OCI-LY1 (cell line): ENCODE measurements around the gene MAML2.

Experiments
- H2AFZ ChIP-seq: fragments of 200-600 bp; sonication (generic), shearing (Covaris generic); 2 replicates; pipeline ENCODE4 v1.6.0; 2014; ENCODE audit warnings: antibody characterized with exemption, mild to moderate bottlenecking, low read length
- H3F3A ChIP-seq: fragments of 200-600 bp; sonication (generic), shearing (Covaris generic); 2 replicates; pipeline ENCODE4 v1.6.0; 2014; ENCODE audit warnings: mild to moderate bottlenecking, antibody characterized with exemption, low read length, moderate library complexity; ENCODE audit not compliant: insufficient read depth
- H3K27ac ChIP-seq: fragments of 200-600 bp; sonication (generic); 2 replicates; pipeline ENCODE4 v1.5.1; 2014; ENCODE audit warnings: low read length, mixed run types, mild to moderate bottlenecking, low read depth; ENCODE audit not compliant: poor library complexity, severe bottlenecking
- H3K27me3 ChIP-seq: fragments of 200-600 bp; sonication (generic); 2 replicates; pipeline ENCODE4 v1.6.0; 2014; ENCODE audit warnings: antibody characterized with exemption, mild to moderate bottlenecking, low read length, moderate library complexity; ENCODE audit not compliant: insufficient read depth
- H3K36me3 ChIP-seq: fragments of 200-600 bp; sonication (generic); 2 replicates; pipeline ENCODE4 v1.6.1; 2014; ENCODE audit warnings: mild to moderate bottlenecking, antibody characterized with exemption, low read length, moderate library complexity, mixed read lengths; ENCODE audit not compliant: insufficient read depth
- H3K4me1 ChIP-seq: fragments of 200-600 bp; sonication (generic); 2 replicates; pipeline ENCODE4 v1.5.1; 2014; ENCODE audit warnings: mild to moderate bottlenecking, low read length, moderate library complexity; ENCODE audit not compliant: insufficient read depth, severe bottlenecking
- H3K4me2 ChIP-seq: fragments of 200-600 bp; sonication (generic), shearing (Covaris generic); 2 replicates; pipeline ENCODE4 v1.6.1; 2014; ENCODE audit warnings: low read length
- H3K4me3 ChIP-seq: fragments of 200-600 bp; sonication (generic); 2 replicates; pipeline ENCODE4 v1.5.1; 2014; ENCODE audit warnings: low read length, low read depth, mild to moderate bottlenecking, mixed read lengths; ENCODE audit not compliant: poor library complexity, severe bottlenecking
- H3K79me2 ChIP-seq: fragments of 200-600 bp; shearing (Covaris generic); 2 replicates; pipeline ENCODE4 v1.6.1; 2016; ENCODE audit warnings: mixed run types, low read length, mixed read lengths; ENCODE audit not compliant: insufficient read depth
- H3K9ac ChIP-seq: fragments of 200-600 bp; sonication (generic), shearing (Covaris generic); 2 replicates; pipeline ENCODE4 v1.6.1; 2014; ENCODE audit warnings: mild to moderate bottlenecking, low read length, mixed read lengths
- H3K9me2 ChIP-seq: fragments of 200-600 bp; sonication (generic), shearing (Covaris generic); 2 replicates; pipeline ENCODE4 v1.6.1; 2014; ENCODE audit warnings: low read depth, mild to moderate bottlenecking, low read length, mixed read lengths
- H3K9me3 ChIP-seq: fragments of 200-600 bp; shearing (Covaris generic); 2 replicates; pipeline ENCODE4 v1.6.1; 2014; ENCODE audit warnings: low read length, mixed read lengths
- H4K20me1 ChIP-seq: fragments of 200-600 bp; sonication (generic), shearing (Covaris generic); 2 replicates; pipeline ENCODE4 v1.6.0; 2016; ENCODE audit warnings: mild to moderate bottlenecking, low read length; ENCODE audit not compliant: insufficient read depth
- CTCF ChIP-seq: fragments of 200-600 bp; sonication (generic), shearing (Covaris generic); IDR thresholded peaks from 2 replicates; pipeline ENCODE4 v1.5.1; 2017; ENCODE audit warnings: mild to moderate bottlenecking, antibody characterized with exemption, low read length, moderate library complexity, mixed read lengths
- EZH2 ChIP-seq: fragments of 200-600 bp; sonication (generic), shearing (Covaris generic); IDR thresholded peaks from 2 replicates; pipeline ENCODE4 v1.8.0; 2017; ENCODE audit warnings: borderline replicate concordance, mixed run types, mild to moderate bottlenecking, antibody characterized with exemption, low read length, moderate library complexity, mixed read lengths

Gene MAML2

GRCh38 chr11:96173422-96173821 lies 169.6 kb downstream of the MAML2 start:
- H3K4me1 ChIP-seq, result peaks cover 13% of the 10 kb centered on the region
- TF ChIP-seq CTCF (no peak), EZH2 (no peak)
- no peak overlapping the region for H2AFZ ChIP-seq
- H3K27me3 ChIP-seq, result no peaks in the 10 kb centered on the region
- H3K36me3 ChIP-seq, result no peaks in the 10 kb centered on the region
- no peaks in the 10 kb centered on the region for H3F3A ChIP-seq
- H3K4me2 ChIP-seq, result no peak overlapping the region
- no peak overlapping the region for H3K9ac ChIP-seq
- H4K20me1 ChIP-seq, result no peaks in the 10 kb centered on the region
- H3K9me3 ChIP-seq, result no peaks in the 10 kb centered on the region
- H3K27ac ChIP-seq, result no peak overlapping the region
- no peak overlapping the region for H3K4me3 ChIP-seq
- H3K9me2 ChIP-seq, result no peaks in the 10 kb centered on the region
- no peaks in the 10 kb centered on the region for H3K79me2 ChIP-seq

GRCh38 chr11:96172604-96173003 lies 170.4 kb downstream of the MAML2 start:
- Histone ChIP-seq H3K79me2 (no peaks in the 10 kb centered on the region), H3F3A (no peaks in the 10 kb centered on the region), H3K4me2 (no peak overlapping the region)

DNA sequence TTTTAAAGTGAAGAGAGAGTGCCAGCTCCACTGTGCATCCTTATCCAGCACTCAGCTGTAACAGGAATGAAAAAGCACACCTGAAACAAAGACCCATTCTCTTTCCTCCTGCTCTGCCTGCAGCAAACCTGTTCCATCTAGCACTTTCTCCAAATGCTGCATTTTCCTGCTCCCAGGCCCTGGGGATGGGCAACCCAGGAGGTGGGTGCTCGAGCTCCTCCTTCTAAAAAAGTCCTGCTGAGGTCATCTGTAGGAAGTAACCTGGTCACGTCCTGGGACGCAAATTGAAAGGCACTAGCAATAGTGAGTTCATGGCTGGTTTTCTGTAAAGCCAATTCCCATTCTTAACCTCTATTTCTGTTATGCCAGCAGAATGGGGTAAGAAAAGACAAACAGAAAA lies 173.7 kb downstream of the MAML2 start:
- Histone ChIP-seq H3K36me3 (no peaks in the 10 kb centered on the region), H3K4me3 (no peak overlapping the region), H3K4me1 (peaks cover 8% of the 10 kb centered on the region), H2AFZ (no peak overlapping the region), H3K27me3 (no peaks in the 10 kb centered on the region), H3K79me2 (no peaks in the 10 kb centered on the region), H3K9ac (no peak overlapping the region), H3K9me3 (no peaks in the 10 kb centered on the region), H3K27ac (no peak overlapping the region), H3K4me2 (no peak overlapping the region), H3F3A (no peaks in the 10 kb centered on the region), H4K20me1 (no peaks in the 10 kb centered on the region), H3K9me2 (no peaks in the 10 kb centered on the region)
- TF ChIP-seq EZH2, result no peak
- no peak for TF ChIP-seq CTCF

More at GRCh38 chr11:96172604-96173003, 170.4 kb downstream of the MAML2 start:
- Histone ChIP-seq H3K27me3 (no peaks in the 10 kb centered on the region), H3K4me1 (peaks cover 8% of the 10 kb centered on the region), H3K36me3 (no peaks in the 10 kb centered on the region), H3K27ac (no peak overlapping the region), H3K9ac (no peak overlapping the region), H3K9me2 (no peaks in the 10 kb centered on the region), H3K9me3 (no peaks in the 10 kb centered on the region), H4K20me1 (no peaks in the 10 kb centered on the region), H3K4me3 (no peak overlapping the region), H2AFZ (no peak overlapping the region)
- TF ChIP-seq CTCF, result no peak
- no peak for TF ChIP-seq EZH2
